Activated naive CD4-positive, alpha-beta T cell treated with Interleukin-2 at 50 U/mL for 16 hours (primary cell): ENCODE measurements around the gene EML6.
A peak's percentile ranks its signal among the peaks of the same experiment; 100 is the strongest.
"Not testable (repeated sequence)": the region's sequence is repeated elsewhere in the genome, so short reads cannot be mapped to it uniquely, and the experiment has no call there.

Experiments
- DNase-seq: peaks from one replicate; pipeline ENCODE4 v3.0.0-alpha.2; 2020

EML6 gene

GRCh38 chr2:54808661-54809060 lies 85.2 kb downstream of the EML6 start:
- DNase-seq = no peak

- DNase-seq = no peak
Observed at GRCh38 chr2:54809819-54810218, 86.4 kb downstream of the EML6 start.

DNA sequence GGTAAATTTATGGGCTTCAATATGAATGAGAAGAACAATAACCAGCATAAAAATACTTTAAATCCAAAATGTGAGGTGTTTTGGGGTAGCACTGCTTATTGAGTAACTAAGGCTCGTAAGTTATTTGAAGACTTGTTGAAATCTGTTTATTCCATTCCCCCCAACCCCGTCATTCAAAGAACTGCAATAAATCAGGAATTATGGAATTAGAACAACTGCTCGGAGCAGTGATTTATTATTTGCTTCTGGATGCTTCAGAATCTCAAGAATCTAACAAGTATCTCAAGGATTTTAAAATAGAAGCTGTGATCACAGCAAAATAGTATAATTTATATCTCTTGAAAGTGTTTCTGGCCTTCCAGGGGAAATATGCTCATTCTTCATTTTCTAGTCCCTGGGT lies 86.8 kb downstream of the EML6 start:
- no peak for DNase-seq

DNA sequence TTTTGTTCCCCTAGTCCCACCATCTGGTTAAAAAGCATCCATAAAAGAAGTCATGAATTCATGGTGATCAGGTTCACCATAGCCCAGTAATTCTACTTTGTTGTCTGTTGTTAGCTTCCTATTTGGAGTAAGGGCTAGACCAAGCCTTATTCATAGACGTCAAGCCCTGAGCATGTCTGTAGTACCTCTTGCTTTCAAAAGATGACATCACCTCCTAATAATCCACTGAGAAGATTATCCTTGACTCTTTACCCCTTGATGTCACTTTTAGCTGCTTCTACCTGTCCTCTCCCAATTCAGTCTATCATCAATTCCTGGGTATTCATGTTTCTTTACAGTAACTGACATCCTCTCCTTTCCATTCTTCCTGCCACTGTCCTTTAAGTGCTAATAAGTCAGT lies 90.1 kb downstream of the EML6 start:
- no peak for DNase-seq

DNA sequence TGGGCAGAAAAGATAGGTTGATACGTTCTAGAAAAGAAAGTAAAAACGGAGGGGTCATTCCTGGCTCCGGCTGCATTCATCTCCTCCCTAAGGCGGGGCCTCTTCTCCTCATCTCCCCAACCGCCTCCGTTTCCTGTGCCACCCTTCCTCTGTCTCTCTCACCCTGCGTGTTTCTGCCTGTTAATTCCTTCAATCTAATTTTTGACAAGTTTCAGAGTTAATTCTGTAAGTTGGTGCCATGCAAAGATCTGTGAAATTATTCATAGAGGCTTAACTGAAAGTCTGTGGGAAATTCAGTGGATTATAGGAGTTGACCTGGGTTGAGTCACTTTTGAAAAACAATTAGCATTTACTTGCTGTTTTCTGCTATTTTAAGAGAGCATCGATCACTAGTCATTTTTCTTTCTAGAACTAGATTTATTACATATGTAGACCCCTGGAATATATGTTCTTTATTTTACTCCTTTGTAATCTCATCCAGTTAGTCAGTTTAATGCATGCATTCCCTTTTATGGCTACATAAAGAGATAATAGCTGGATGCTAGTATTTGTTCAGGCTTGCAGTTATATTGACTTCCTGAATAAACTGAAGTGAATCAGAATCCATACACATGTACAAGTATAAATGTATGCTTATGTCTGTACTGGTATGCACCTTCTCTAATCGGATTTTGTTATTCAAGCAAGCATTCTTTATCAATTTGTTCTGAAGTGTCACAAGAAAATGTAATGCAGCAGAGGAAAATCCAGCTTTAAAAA lies 91.1 kb downstream of the EML6 start:
- no peak for DNase-seq

GRCh38 chr2:54815148-54815539 lies 91.7 kb downstream of the EML6 start:
- DNase-seq = no peak

- DNase-seq = no peak
Observed at GRCh38 chr2:54818226-54818625, 94.8 kb downstream of the EML6 start.

DNA sequence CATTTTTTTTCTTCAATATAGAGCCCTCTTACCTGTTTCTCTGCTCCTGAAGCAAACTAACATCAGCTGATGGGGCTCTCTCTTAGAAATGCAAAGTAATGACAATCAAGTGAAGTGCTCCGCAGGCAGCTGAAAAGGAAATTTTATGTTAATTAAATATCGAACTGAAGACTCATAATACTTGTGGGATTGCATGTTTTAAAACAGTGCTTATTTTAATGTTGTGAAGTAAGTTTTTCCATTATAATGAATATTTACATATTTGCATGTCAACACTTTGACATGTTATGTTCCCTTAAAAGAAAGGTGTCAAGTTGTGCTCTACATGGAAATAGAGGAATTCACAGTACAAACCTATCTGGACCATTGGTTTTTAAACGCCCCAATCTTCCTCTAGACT lies 97.1 kb downstream of the EML6 start:
- DNase-seq = no peak

GRCh38 chr2:54824567-54824966 lies 101.1 kb downstream of the EML6 start:
- DNase-seq = no peak

GRCh38 chr2:54830546-54830945 lies 107.1 kb downstream of the EML6 start:
- DNase-seq = no peak

- DNase-seq = no peak
Observed at GRCh38 chr2:54831480-54831879, 108.0 kb downstream of the EML6 start.

DNA sequence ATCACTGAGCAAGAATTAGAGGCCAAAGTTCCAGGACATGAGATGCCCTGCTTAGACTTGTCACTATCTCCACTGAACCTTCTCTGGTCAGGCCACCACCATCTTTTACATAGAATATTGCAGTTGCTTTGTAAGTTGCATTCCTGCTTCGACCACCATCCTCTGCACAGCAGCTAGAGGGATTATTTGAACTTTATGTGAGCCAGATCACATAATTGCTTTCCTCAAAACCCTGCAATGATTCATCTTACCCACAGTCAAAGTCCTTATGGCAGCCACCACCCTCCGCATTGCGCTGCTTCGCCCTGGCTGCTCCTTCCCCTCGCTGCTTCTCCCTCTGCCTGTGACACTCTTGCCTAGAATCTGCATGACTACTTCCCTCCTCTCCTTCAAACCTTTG lies 111.3 kb downstream of the EML6 start:
- DNase-seq = no peak

GRCh38 chr2:54836477-54836876 lies 113.0 kb downstream of the EML6 start:
- DNase-seq = no peak

DNA sequence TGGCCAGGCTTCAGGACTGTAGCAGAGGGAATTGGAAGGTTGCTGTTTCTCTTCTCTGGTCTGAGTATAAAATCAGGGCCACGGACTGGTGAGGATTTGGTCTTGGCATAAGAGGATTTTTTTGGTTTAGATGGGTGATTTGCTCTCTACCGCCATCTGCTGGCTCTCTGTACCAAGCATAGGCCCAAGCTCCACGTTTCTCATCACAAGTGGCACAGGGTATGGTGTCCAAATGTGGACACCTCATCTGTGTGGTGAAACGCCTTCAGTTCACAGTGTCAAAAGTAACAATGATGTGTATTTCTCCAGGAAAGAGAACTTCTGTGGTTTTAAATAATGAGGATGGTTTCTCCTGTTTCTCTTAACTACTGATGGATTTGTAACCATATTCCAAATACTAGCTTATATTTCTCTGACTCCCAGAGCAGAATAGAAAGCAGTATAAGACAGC lies 115.1 kb downstream of the EML6 start:
- DNase-seq = peak; percentile 61

DNA sequence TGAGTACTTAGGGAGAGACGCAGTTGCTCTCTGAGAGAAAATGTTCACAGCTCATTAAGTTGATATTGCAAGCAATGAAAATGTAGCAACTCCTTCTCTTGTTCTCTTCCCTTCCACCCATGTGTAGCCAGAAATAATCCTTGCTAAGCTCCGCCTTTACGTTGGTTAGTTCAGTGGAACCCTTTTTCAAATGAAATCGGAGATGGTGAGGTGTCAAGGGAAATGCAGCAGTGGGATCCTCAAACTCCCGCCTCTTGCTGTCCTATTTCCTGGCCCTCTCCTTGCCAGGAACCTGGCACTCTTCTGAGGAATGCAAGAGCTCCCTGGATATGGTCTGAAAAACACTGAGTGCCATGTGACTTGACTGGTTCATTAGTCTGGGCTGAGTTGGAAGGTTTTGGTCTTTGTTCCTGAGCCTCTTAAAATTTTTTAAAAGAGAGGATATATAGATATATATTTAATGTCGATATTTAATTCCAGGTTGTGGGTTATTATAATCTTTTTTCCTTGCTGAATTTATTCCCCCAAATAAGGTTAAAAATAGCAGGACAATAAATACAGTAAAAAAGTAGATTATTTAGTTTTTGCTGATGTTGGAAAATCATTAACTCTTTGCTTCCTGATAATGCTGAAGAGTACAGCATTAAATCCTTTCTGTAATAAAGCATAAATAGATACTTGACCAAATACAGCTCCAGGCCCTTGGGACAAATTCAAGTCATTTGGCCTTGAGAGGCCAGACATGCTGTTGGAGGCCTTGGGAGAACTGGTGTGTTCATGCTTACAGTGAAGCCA lies 116.2 kb downstream of the EML6 start:
- DNase-seq = no peak

DNA sequence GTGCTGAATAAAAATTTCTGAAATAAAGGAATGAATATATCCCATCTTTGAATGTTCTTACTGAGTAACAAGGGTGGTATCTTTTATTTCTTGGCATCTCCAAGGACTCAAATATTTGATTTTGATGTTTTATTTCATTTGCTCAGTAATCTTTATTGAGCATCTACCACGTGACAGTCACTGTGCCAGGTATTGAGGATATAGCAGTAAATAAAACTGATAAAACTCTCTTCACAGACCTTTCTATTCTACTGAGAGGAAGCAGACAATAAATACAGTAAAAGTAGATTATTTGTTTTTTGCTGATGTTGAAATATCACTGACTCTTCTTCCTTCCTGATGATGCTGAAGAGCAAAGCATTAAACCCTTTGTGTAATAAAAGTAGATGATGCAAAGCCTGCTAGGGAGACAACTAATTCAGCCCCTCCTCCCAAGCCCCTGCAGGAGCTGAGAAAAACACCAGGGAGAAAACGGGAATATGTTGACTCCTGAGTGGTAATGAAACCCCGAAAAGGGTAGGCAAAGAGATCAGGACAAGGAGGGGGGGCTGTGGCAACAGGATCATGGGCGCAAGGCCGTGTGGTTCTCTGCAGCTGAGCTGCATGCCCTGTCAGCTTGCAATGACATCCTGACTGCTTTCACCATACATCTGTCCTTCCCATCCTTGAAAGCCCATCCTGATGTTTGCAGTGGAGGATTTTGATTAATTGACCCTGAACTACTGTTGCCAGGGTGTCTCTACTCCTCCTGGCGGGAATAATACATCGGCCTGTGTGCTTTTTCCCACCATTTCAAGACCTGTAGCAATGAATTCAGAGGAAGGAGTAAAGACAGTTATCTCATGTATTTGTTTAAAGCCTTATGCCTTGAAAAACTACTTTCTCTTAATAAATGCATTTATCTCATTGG lies 117.4 kb downstream of the EML6 start:
- DNase-seq = no peak

GRCh38 chr2:54841500-54841899 lies 118.0 kb downstream of the EML6 start:
- DNase-seq = not testable (repeated sequence)

- no peak for DNase-seq
Observed at GRCh38 chr2:54845094-54845493, 121.6 kb downstream of the EML6 start.

GRCh38 chr2:54845514-54845913 lies 122.1 kb downstream of the EML6 start:
- DNase-seq = no peak

GRCh38 chr2:54850171-54851122 lies 127.0 kb downstream of the EML6 start:
- no peak for DNase-seq

DNA sequence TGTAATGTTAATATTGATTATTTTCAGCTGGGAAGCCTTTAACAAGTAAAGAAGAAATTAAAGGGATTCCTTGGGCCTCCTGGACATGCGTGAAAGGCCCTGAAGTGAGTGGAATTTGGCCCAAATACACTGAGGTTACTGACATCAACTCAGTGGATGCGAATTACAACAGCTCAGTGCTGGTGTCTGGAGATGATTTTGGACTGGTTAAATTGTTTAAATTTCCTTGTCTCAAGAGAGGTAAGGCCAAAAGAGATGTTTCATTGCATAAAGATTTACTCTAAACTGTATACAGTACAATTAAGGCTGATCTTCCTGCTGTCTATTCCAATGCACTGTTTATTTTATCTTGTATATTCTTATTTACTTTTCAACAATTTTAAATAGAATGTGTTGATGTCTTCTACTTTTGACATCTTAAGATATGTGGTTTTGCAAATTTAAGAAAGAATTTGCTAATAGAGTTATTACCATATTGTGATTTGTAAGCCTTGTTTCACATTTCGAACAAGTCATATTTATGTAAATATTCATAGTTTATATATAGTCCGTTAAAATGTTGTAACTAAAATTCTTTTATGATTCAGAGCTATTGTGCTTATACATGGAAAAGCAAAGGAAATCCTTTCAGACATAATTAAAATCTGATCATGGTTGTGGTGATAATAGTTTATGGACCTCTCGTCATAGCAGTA lies 130.3 kb downstream of the EML6 start:
- no peak for DNase-seq
